Erythroblast (primary cell): ENCODE data around the gene WT1.

Source experiments
- GATA1 ChIP-seq: IDR thresholded peaks from 2 replicates; pipeline ENCODE4 v1.6.1; 2011; ENCODE audit warnings: low read depth, mild to moderate bottlenecking, control low read depth, low read length, moderate library complexity
- POLR2A ChIP-seq: IDR thresholded peaks from 2 replicates; pipeline ENCODE4 v1.6.1; 2011; ENCODE audit warnings: mild to moderate bottlenecking, low read length

- TF ChIP-seq POLR2A (no peak), GATA1 (no peak)
Measured at GRCh38 chr11:32375826-32376225, 59.5 kb downstream of the WT1 start.
